Activated CD8-positive, alpha-beta T cell treated with anti-CD3 and anti-CD28 coated beads, Interleukin-2, amount 10 ng/mL, durations not matched to agents 7 days and 5 days (primary cell): ENCODE results near the gene LRG1. TPM values are rescaled to one million over a fixed set of nuclear protein-coding genes. Genes with fewer than 3 reads are reported as not detected.

ENCODE experiments used
- ATAC-seq: fragments of 150-1000 bp; cut with Tn5 transposase; one replicate; pipeline ENCODE4 v1.10.0; 2021; ENCODE audit warnings: moderate library complexity
- CTCF ChIA-PET: fragments of 350-600 bp; sonication (Branson Sonifier 250); formaldehyde crosslinking; loops from one replicate; lab custom pipeline; 2021; ENCODE audit warnings: antibody characterized with exemption; lab: Charles Lee
- POLR2A ChIA-PET: fragments of 350-600 bp; sonication (Branson Sonifier 250); formaldehyde crosslinking; loops from one replicate; lab custom pipeline; 2021; ENCODE audit warnings: antibody characterized with exemption; lab: Charles Lee
- DNase-seq: peaks from one replicate; pipeline ENCODE4 v3.0.0-alpha.2; 2020
- H3K27ac Mint-ChIP-seq: one replicate; pipeline ENCODE4 v1.8.0; 2021; ENCODE audit warnings: mild to moderate bottlenecking, mixed read lengths
- H3K27me3 Mint-ChIP-seq: one replicate; pipeline ENCODE4 v1.8.0; 2021; ENCODE audit warnings: low read depth, mixed read lengths
- H3K36me3 Mint-ChIP-seq: one replicate; pipeline ENCODE4 v1.8.0; 2021; ENCODE audit warnings: low read depth, mixed read lengths
- H3K4me1 Mint-ChIP-seq: one replicate; pipeline ENCODE4 v1.8.0; 2021; ENCODE audit warnings: low read depth, mixed read lengths
- H3K4me3 Mint-ChIP-seq: one replicate; pipeline ENCODE4 v1.8.0; 2021; ENCODE audit warnings: mild to moderate bottlenecking, mixed read lengths
- H3K9me3 Mint-ChIP-seq: one replicate; pipeline ENCODE4 v1.8.0; 2022; ENCODE audit warnings: mixed read lengths; ENCODE audit not compliant: insufficient read depth
- total RNA-seq, 2 experiments: library from RNA; stranded (reverse); gene quantifications; one replicate each; pipeline ENCODE4 v1.2.3, GENCODE V29; 2021

LRG1 gene
- total RNA-seq, 2 experiments from 2014 or later = not detected

DNA sequence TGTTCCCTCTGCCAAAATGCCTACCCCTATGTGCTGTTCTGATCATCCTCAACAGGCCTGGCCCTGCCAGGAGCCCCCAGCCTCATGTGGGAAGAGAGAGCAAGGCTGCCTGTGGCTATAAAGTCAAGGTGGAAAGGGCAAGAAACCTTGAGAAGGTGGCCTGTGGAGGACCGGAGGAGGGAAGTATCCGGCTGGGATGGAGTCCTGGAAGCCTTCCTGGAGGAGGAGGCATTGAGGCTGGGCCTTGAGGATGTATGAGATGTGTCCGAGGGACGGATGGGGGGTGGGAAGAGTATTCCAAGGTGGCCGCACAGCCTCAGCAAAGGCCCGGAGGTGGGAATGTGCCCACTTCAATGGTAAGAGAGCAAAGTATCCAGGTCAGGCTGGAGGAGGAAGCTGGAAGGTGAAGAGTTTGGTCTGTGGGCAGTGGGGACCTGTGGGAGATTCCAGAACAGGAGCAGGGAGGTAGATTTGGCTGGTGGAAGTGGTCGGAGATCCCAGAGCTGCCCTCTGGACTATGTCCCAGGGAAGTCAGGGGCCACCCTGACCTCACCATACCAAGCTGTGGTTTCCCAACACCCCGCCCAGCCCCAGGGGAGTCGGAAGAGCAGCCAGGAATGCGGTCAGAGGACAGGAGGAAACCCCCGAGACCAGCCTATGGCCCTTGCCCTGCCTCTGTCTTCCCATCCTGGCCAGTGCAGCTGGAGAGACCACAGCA lies 18.5 kb downstream of the LRG1 start:
- Mint-ChIP-seq H3K4me3 (no peak overlapping the region), H3K9me3 (no peaks in the 10 kb centered on the region), H3K27ac (no peak overlapping the region), H3K36me3 (no peaks in the 10 kb centered on the region), H3K27me3 (no peaks in the 10 kb centered on the region), H3K4me1 (no peaks in the 10 kb centered on the region)
- POLR2A ChIA-PET = no interaction called here
- DNase-seq (no peak), ATAC-seq (no peak)
- CTCF ChIA-PET = interaction anchor here (1.1 kb wide), 1 partner anchor 26 kb away, joined by 3 read pairs; no protein-coding TSS in a partner anchor

DNA sequence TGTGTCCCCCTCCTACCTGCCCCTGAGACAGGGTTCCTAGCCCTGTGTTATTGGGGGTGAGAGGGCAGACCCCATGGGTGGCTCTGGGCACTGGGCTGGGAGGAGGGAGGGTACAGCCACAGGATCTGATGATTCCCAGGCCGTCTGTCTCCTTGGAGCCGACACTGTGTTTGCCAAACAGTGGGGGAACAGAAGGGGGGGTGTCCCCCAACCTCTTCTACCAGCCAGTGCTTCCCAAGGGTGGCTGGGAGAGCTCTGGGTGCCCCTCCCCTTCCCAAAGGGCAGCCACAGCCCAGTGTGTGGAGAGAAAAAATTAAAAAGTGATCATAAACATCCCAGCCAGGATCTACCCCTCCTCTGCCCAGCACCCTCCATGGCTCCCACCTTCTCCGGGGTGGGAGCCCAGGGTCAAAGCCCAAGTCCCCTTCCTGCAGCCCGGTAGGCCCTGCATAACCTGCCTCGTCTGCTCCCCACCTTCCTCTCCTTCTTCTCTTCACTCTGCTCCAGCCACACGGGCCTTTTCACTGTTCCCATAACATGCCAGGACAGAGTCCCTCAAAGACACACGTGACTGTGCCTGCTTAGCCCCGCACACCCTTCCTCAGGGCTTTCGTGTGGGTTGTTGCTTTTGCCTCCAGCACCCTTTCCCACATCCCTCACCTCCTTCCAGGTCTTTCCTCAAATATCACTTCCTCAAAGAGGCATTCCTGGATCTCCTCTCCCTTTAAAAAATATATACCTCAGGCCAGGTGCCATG lies 20.1 kb downstream of the LRG1 start:
- no peaks in the 10 kb centered on the region for H3K4me1 Mint-ChIP-seq
- CTCF ChIA-PET = no interaction called here
- no peak overlapping the region for H3K4me3 Mint-ChIP-seq
- no peaks in the 10 kb centered on the region for H3K36me3 Mint-ChIP-seq
- H3K27ac Mint-ChIP-seq = no peak overlapping the region
- DNase-seq (no peak), ATAC-seq (no peak)
- H3K9me3 Mint-ChIP-seq = no peaks in the 10 kb centered on the region
- POLR2A ChIA-PET = no interaction called here
- H3K27me3 Mint-ChIP-seq = no peaks in the 10 kb centered on the region

DNA sequence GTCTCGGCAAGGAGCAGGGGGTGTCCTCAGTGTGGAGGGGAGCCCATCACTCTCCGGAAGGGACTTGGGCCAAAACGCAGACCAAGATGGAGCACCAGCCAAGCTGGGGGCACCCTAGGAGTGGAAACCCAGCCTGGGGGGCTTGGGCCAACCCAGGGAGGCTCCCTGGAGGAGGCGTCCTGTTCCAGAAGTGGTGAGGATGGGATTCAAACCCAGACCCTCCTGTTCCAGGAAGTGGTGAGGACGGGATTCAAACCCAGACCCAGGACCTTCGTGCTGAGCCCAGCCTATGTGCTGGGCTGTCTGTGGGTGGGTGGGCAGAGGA lies 20.7 kb downstream of the LRG1 start:
- POLR2A ChIA-PET = no interaction called here
- Mint-ChIP-seq H3K27me3 (no peaks in the 10 kb centered on the region), H3K36me3 (no peaks in the 10 kb centered on the region), H3K9me3 (no peaks in the 10 kb centered on the region), H3K27ac (no peak overlapping the region), H3K4me3 (no peak overlapping the region), H3K4me1 (no peaks in the 10 kb centered on the region)
- CTCF ChIA-PET = no interaction called here
- ATAC-seq = no peak
- DNase-seq = no peak

DNA sequence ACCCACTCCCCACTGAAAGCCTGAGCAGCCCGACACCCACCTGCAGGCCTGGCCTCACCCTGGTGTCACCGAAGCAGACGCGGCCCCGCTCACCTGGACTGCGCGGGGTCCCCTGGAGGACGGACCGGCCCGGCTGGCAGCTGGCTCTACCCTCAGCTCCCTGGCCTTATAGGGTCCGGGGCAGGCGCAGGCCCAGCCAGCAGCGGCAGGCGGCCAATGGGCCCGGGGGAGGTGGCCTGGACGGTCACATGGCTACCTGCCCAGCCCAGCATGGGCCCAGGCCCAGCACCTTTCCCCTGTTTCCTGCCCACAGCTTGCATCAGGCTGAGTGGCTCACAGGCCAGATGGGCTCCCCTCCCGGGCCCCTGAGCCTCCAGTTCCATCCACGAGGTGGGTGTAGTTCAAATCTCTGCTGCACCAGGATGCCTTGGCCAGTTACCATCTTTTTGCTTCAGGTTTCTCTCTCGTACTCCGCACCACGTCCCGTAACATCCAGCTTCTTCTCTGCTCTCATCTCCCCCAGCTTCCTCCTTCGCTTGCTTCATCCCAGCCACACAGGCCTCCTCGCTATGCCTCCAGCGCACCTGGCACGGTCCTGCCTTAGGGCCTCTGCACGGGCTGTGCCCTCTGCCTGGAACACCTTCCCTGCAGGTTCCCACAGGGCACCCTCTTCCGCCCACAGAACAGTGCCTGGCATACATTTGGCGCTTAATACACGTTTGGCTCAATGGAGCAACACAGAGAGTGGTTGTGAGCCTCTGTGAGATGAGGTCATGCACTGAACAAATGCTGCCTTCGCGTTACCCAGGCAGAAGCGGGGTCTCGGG lies 21.3 kb downstream of the LRG1 start, which contains the start of gene PLIN4:
TSS of gene PLIN4 (minus strand) at position 142 of the 827 bp plus-strand sequence. CDS start 214 bp downstream, outside the sequence.
- DNase-seq (no peak), ATAC-seq (no peak)
- no peak within 1 kb of the TSS for H3K27ac Mint-ChIP-seq
- no peaks in the 10 kb centered on the region for H3K36me3 Mint-ChIP-seq
- H3K9me3 Mint-ChIP-seq = no peaks in the 10 kb centered on the region
- no peaks in the 10 kb centered on the region for H3K4me1 Mint-ChIP-seq
- ChIA-PET POLR2A (no interaction called here), CTCF (no interaction called here)
- H3K27me3 Mint-ChIP-seq = no peaks in the 10 kb centered on the region
- H3K4me3 Mint-ChIP-seq = no peak within 1 kb of the TSS

DNA sequence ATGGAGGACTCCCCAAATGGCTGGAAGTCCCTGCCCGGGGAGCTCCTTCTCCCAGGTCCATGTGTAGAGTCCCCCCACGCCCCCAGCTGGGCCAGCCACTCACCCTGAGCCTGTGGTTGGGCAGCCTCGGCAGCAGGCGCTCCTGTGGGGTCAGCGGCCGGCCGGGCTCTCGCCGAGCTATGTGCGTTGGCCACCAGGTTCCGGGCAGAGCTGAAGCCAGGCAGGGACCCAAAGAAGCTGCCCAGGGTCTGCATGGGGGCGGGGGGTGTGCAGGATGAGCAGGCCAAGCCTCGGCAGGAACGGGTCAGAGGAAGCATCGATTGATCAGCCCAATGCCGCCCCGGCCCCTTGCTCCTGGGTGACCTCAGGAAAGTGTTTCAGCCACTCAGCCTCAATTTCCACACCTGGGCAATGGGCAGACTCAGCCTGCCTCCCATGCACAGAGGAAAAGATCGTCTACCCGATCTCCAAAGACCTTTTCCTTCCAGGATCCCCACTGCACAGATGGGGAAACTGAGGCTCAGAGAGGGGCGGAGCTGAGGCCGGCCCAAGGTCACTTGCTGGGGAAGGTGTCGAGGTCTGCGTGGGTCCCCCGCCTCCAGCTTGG lies 22.3 kb downstream of the LRG1 start:
- no peak overlapping the region for H3K4me3 Mint-ChIP-seq
- CTCF ChIA-PET = no interaction called here

DNA sequence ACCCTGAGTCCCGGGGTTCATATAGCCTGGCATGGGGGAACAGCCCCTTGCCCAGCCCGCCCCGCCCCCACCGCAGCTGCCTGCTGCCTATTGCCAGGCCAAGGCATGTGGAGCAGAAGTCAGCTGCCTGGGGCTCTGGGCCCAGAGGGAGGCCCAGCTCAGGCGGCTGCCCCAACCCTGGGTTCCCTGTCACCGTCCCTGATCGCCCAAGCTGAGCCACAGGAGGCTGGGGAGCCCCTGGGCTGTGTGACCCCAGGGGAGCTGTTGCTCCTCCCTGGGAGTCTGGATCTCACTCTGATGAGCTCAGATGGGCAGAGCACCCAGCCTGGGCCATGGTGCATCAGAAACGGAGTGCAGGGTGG lies 22.9 kb downstream of the LRG1 start:
- no peaks in the 10 kb centered on the region for H3K36me3 Mint-ChIP-seq
- H3K4me1 Mint-ChIP-seq = no peaks in the 10 kb centered on the region
- no peak overlapping the region for H3K27ac Mint-ChIP-seq
- no peaks in the 10 kb centered on the region for H3K27me3 Mint-ChIP-seq
- no peaks in the 10 kb centered on the region for H3K9me3 Mint-ChIP-seq
- ATAC-seq (no peak), DNase-seq (no peak)
- H3K4me3 Mint-ChIP-seq = no peak overlapping the region
- ChIA-PET POLR2A (no interaction called here), CTCF (interaction anchor here (0.7 kb wide), 1 partner anchor 8 kb away, joined by 3 read pairs; no protein-coding TSS in a partner anchor)

More for the DNA sequence above, 22.3 kb downstream of the LRG1 start:
- H3K36me3 Mint-ChIP-seq = no peaks in the 10 kb centered on the region
- no peaks in the 10 kb centered on the region for H3K9me3 Mint-ChIP-seq
- no peaks in the 10 kb centered on the region for H3K27me3 Mint-ChIP-seq
- no peak for DNase-seq
- H3K27ac Mint-ChIP-seq = no peak overlapping the region
- ATAC-seq = no peak
- H3K4me1 Mint-ChIP-seq = no peaks in the 10 kb centered on the region
- POLR2A ChIA-PET = no interaction called here

DNA sequence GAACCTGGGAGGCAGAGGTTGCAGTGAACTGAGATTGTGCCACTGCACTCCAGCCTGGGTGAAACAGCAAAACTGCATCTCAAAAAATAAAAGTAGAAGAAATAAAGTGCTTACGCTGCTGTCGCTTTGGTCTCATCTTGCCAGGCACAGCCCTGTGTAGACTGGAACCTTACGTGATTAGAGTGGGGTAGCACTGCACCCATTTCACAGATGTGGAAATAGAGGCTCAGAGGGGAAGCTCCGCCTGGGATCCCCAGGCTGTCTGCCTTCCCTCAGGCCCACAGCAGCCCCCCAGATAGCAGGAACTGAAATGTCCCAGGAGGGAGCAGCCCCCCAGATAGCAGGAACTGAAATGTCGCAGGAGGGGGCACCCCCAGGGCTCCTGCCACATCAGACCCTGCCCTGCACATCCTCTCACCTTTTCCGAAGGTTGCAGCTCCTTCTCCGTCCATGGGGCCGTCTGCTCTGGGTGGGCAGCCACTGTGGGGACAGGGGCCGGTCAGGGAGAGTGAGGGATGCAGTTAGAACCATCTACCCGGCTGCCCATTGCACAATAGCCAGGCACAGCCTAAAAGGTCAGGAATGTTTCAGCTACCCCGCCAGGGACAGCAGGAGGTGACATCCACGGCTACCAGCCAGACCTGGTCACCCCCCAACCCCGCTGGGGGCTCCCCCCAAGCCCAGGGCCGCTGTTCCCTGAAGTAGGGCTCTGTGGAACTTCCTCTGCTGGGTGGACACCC lies 23.5 kb downstream of the LRG1 start:
- Mint-ChIP-seq H3K27ac (no peak overlapping the region), H3K4me1 (no peaks in the 10 kb centered on the region), H3K9me3 (no peaks in the 10 kb centered on the region), H3K4me3 (no peak overlapping the region), H3K27me3 (no peaks in the 10 kb centered on the region), H3K36me3 (no peaks in the 10 kb centered on the region)
- ChIA-PET CTCF (interaction anchor here (0.7 to 1.3 kb wide), 2 partner anchors 9 kb away, joined by 3 to 7 read pairs; no protein-coding TSS in a partner anchor), POLR2A (no interaction called here)
- no peak for DNase-seq
- no peak for ATAC-seq

DNA sequence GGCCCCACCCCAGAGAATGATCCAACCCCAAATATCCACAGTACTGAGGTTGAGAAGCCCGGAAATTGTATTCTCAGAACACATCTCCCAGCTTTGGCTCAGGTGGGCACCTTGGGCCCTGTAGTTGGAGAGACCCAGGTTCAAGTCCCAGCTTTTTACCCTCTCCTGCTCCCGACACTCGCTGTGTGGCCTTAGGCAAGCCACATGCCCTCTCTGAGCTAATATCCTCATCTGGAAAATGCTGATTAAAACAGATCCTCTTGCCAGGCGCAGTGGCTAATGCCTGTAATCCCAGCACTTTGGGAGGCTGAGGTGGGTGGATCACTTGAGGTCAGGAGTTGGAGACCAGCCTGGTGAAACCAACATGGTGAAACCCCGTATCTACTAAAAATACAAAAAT lies 24.1 kb downstream of the LRG1 start:
- DNase-seq = no peak
- Mint-ChIP-seq H3K36me3 (no peaks in the 10 kb centered on the region), H3K4me3 (no peak overlapping the region), H3K4me1 (no peaks in the 10 kb centered on the region), H3K27me3 (no peaks in the 10 kb centered on the region), H3K9me3 (no peaks in the 10 kb centered on the region), H3K27ac (no peak overlapping the region)
- CTCF ChIA-PET = interaction anchor here (1.3 kb wide), 1 partner anchor 9 kb away, joined by 7 read pairs; no protein-coding TSS in a partner anchor
- POLR2A ChIA-PET = no interaction called here
- ATAC-seq = no peak

DNA sequence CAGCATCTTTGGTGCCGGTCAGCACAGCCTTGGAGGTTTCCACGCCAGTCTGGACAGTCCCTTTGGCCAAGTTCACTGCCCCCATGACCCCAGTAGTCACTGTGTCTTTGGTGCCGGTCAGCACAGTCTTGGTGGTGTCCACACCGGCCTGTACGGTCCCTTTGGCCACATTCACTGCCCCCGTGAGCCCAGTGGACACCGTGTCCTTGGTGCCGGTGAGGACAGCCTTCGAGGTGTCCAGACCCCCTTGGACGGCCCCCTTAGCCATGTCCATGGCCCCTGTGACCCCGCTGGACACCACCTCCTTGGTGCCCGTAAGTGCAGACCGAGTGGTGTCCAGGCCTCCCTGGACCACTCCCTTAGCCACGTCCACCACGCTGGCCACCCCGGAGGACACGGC lies 26.6 kb downstream of the LRG1 start:
- Mint-ChIP-seq H3K36me3 (no peaks in the 10 kb centered on the region), H3K4me3 (no peak overlapping the region), H3K9me3 (no peaks in the 10 kb centered on the region), H3K4me1 (no peaks in the 10 kb centered on the region), H3K27ac (no peak overlapping the region), H3K27me3 (no peaks in the 10 kb centered on the region)
- no peak for ATAC-seq
- POLR2A ChIA-PET = no interaction called here
- CTCF ChIA-PET = interaction anchor here (0.8 kb wide), 1 partner anchor 10 kb away, joined by 3 read pairs; no protein-coding TSS in a partner anchor
- DNase-seq = no peak

DNA sequence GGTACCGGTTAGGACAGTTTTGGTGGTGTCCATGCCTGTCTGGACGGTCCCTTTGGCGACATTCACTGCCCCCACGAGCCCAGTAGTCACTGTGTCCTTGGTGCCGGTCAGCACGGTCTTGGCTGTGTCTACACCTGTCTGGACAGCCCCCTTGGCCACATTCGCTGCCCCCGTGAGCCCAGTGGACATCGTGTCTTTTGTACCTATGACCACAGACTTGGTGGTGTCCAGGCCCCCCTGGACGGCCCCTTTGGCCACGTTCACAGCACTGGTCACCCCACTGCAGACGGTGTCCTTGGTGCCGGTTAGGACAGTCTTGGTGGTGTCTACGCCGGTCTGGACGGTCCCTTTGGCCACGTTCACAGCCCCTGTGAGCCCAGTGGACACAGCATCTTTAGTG lies 27.8 kb downstream of the LRG1 start:
- no peaks in the 10 kb centered on the region for H3K36me3 Mint-ChIP-seq
- no peaks in the 10 kb centered on the region for H3K9me3 Mint-ChIP-seq
- no peaks in the 10 kb centered on the region for H3K4me1 Mint-ChIP-seq

More for the DNA sequence above, 27.8 kb downstream of the LRG1 start:
- POLR2A ChIA-PET = no interaction called here
- CTCF ChIA-PET = no interaction called here
- Mint-ChIP-seq H3K27ac (no peak overlapping the region), H3K27me3 (no peaks in the 10 kb centered on the region), H3K4me3 (no peak overlapping the region)
- DNase-seq = no peak
- ATAC-seq = no peak
